Posterior cingulate gyrus (tissue), 11 donors: Measurements from ENCODE around the gene MT1F.
A peak's percentile ranks its signal among the peaks of the same experiment; 100 is the strongest.
"Not testable (repeated sequence)": the region's sequence is repeated elsewhere in the genome, so short reads cannot be mapped to it uniquely, and the experiment has no call there.

Source experiments
- DNase-seq, 10 donors: peaks; one replicate each; pipeline versions ENCODE4 v3.0.0 to v3.0.0-alpha.2; 2020 to 2021; ENCODE audit warnings: mixed read lengths in 3 of 10
- intact Hi-C: fragments of 100-400 bp; cut with DNase I; formaldehyde crosslinking; loops from one replicate; pipeline ENCODE4 v1.15.1; 2023

MT1F gene

GRCh38 chr16:56657555-56658326 is at the start of gene MT1F:
MT1F (plus strand) TSS chr16:56657959; CDS start chr16:56658059, 100 bp downstream.
- DNase-seq, result peak in 7 of 10 donors; percentile 28 to 83 (median 40)
- intact Hi-C loops, result no loop called here

- intact Hi-C loops, result loop anchor here (2.0 to 10.0 kb wide), 2 partner anchors 75 to 163 kb away; partner anchors contain the start of gene MT1X
Observed at GRCh38 chr16:56608043-56608875, 49.5 kb upstream of the MT1F start, which contains the start of gene MT2A. MT2A (plus strand) TSS chr16:56608584; CDS start chr16:56608656, 72 bp downstream.

GRCh38 chr16:56608876-56609462 is 48.8 kb upstream of the MT1F start:
- peak in 1 of 10 donors; percentile 90 for DNase-seq
- intact Hi-C loops, result loop anchor here (2.0 to 10.0 kb wide), 2 partner anchors 74 to 164 kb away; partner anchors contain the start of gene MT1X

More at GRCh38 chr16:56608043-56608875, 49.5 kb upstream of the MT1F start, which contains the start of gene MT2A:
- DNase-seq, result peak; percentile 76 to 98 (median 90)

GRCh38 chr16:56609463-56609921 is 48.3 kb upstream of the MT1F start:
- intact Hi-C loops, result loop anchor here (2.0 to 10.0 kb wide), 2 partner anchors 73 to 165 kb away; partner anchors contain the start of gene MT1X
- peak in 2 of 10 donors; percentile 42 to 55 for DNase-seq

- intact Hi-C loops, result no loop called here
- DNase-seq, result no peak
Observed at GRCh38 chr16:56610017-56610608, 47.6 kb upstream of the MT1F start.

GRCh38 chr16:56610609-56611111 is 47.1 kb upstream of the MT1F start:
- intact Hi-C loops, result no loop called here

GRCh38 chr16:56611281-56611833 is 46.4 kb upstream of the MT1F start:
- DNase-seq, result no peak
- intact Hi-C loops, result no loop called here

More at GRCh38 chr16:56610609-56611111, 47.1 kb upstream of the MT1F start:
- no peak for DNase-seq

GRCh38 chr16:56613706-56614105 is 44.1 kb upstream of the MT1F start:
- DNase-seq, result no peak

GRCh38 chr16:56614549-56614991 is 43.2 kb upstream of the MT1F start:
- intact Hi-C loops, result no loop called here
- DNase-seq, result no peak

More at GRCh38 chr16:56613706-56614105, 44.1 kb upstream of the MT1F start:
- intact Hi-C loops, result no loop called here

- intact Hi-C loops, result no loop called here
- DNase-seq, result no peak
Observed at GRCh38 chr16:56615353-56615752, 42.4 kb upstream of the MT1F start.

GRCh38 chr16:56616608-56617211 is 41.0 kb upstream of the MT1F start:
- DNase-seq, result no peak
- intact Hi-C loops, result no loop called here

- intact Hi-C loops, result no loop called here
- DNase-seq, result peak in 4 of 10 donors; percentile 46 to 93 (median 66)
Observed at GRCh38 chr16:56617212-56618085, 40.3 kb upstream of the MT1F start.

GRCh38 chr16:56618138-56618537 is 39.6 kb upstream of the MT1F start:
- intact Hi-C loops, result no loop called here
- no peak for DNase-seq

GRCh38 chr16:56620339-56620897 is 37.3 kb upstream of the MT1F start:
- intact Hi-C loops, result no loop called here
- DNase-seq, result no peak

- intact Hi-C loops, DNase-seq: not testable (repeated sequence)
Observed at GRCh38 chr16:56621665-56622445, 35.9 kb upstream of the MT1F start.

- DNase-seq, intact Hi-C loops: not testable (repeated sequence)
Observed at GRCh38 chr16:56623184-56623583, 34.6 kb upstream of the MT1F start.

GRCh38 chr16:56623637-56624036 is 34.1 kb upstream of the MT1F start:
- intact Hi-C loops, result no loop called here
- DNase-seq, result no peak
